ENCODE measurements around the gene HAS3.

DNA sequence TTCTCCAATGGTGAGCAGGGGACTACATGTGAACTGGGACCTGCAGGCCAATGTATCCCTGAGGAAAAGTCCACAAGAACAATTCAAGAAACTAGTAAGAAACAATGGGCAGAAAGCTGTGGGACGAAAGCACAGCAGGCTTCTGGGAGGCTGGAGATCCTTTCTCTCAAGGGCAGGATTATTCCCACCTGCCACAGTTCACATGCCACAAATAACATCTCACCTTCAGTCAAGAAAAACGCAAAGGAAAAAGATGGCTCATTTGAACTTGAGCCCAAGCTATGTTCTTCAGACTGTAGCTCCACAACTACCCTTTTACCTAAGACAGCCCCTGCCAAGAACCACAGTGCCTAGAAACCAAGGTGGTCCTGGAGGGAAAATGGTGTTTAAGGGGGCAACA, 13.0 kb downstream of the HAS3 start:
- TF ChIP-seq, protein P1, sequence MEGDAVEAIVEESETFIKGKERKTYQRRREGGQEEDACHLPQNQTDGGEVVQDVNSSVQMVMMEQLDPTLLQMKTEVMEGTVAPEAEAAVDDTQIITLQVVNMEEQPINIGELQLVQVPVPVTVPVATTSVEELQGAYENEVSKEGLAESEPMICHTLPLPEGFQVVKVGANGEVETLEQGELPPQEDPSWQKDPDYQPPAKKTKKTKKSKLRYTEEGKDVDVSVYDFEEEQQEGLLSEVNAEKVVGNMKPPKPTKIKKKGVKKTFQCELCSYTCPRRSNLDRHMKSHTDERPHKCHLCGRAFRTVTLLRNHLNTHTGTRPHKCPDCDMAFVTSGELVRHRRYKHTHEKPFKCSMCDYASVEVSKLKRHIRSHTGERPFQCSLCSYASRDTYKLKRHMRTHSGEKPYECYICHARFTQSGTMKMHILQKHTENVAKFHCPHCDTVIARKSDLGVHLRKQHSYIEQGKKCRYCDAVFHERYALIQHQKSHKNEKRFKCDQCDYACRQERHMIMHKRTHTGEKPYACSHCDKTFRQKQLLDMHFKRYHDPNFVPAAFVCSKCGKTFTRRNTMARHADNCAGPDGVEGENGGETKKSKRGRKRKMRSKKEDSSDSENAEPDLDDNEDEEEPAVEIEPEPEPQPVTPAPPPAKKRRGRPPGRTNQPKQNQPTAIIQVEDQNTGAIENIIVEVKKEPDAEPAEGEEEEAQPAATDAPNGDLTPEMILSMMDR (conservative IDR thresholded peaks at IDR 0.05): no peak
- no peak for TF ChIP-seq EZH2 (IDR thresholded peaks at IDR 0.05; ENCODE audit: low read depth)
